Lower lobe of right lung (tissue), 2 donors: ENCODE results near the gene CNN3. TPM values are rescaled to one million over a fixed set of nuclear protein-coding genes. Genes with fewer than 3 reads are reported as not detected.

Experiments used
- ATAC-seq, 2 donors: fragments of 200-7000 bp; cut with Tn5 transposase; one replicate each; pipeline ENCODE4 v1.9.1; 2020 to 2022; ENCODE audit warnings: mild to moderate bottlenecking in 2 of 2, moderate library complexity in 2 of 2
- DNase-seq: peaks from one replicate; pipeline ENCODE4 v3.0.0-alpha.2; 2020
- H3K27ac ChIP-seq: fragments of 200-600 bp; one replicate; pipeline ENCODE4 v1.8.0; 2022
- H3K27me3 ChIP-seq: fragments of 200-600 bp; one replicate; pipeline ENCODE4 v1.8.0; 2022; ENCODE audit warnings: low read depth
- H3K36me3 ChIP-seq: fragments of 200-600 bp; one replicate; pipeline ENCODE4 v1.8.0; 2022; ENCODE audit warnings: mild to moderate bottlenecking
- H3K4me1 ChIP-seq: fragments of 200-600 bp; one replicate; pipeline ENCODE4 v1.8.0; 2022
- H3K4me3 ChIP-seq: fragments of 200-600 bp; one replicate; pipeline ENCODE4 v1.8.0; 2022; ENCODE audit warnings: mild to moderate bottlenecking
- H3K9me3 ChIP-seq: fragments of 200-600 bp; one replicate; pipeline ENCODE4 v1.8.0; 2022
- CTCF ChIP-seq: fragments of 200-600 bp; IDR thresholded peaks from one replicate; pipeline ENCODE4 v1.8.0; 2022; ENCODE audit warnings: antibody characterized with exemption, mild to moderate bottlenecking
- intact Hi-C: fragments of 100-400 bp; cut with DNase I; formaldehyde crosslinking; loops from one replicate; pipeline ENCODE4 v1.11.0; 2022
- total RNA-seq: library from RNA; stranded (reverse); fragmentation: NEBNext Ultra II Directional; extraction: Animal tissue kit (Norgen Biotek cat#: 25700); gene quantifications from one replicate; pipeline ENCODE4 v1.2.1, GENCODE V29; 2021
- donor health status: DM: no; HTN: yes; CAD: no; lungs with severe emphysema.

Gene CNN3
- total RNA-seq, 1 donor from 2014 or later = 151 TPM

GRCh38 chr1:94940738-94941137 lies 13.8 kb upstream of the CNN3 start:
- ATAC-seq (no peak), DNase-seq (no peak)
- Histone ChIP-seq H3K27ac (no peak overlapping the region), H3K27me3 (no peaks in the 10 kb centered on the region), H3K4me3 (no peak overlapping the region), H3K4me1 (no peaks in the 10 kb centered on the region), H3K36me3 (no peaks in the 10 kb centered on the region), H3K9me3 (no peaks in the 10 kb centered on the region)
- no peak for TF ChIP-seq CTCF
- intact Hi-C loops = no loop called here

GRCh38 chr1:94937820-94938219 lies 10.9 kb upstream of the CNN3 start:
- intact Hi-C loops = no loop called here
- no peak for ATAC-seq
- no peak overlapping the region for H3K27ac ChIP-seq
- no peaks in the 10 kb centered on the region for H3K9me3 ChIP-seq
- H3K27me3 ChIP-seq = no peaks in the 10 kb centered on the region
- DNase-seq = no peak
- H3K4me1 ChIP-seq = no peaks in the 10 kb centered on the region
- peaks cover 3% of the 10 kb centered on the region for H3K36me3 ChIP-seq
- no peak overlapping the region for H3K4me3 ChIP-seq
- no peak for TF ChIP-seq CTCF

- DNase-seq = no peak
- Histone ChIP-seq H3K4me1 (no peaks in the 10 kb centered on the region), H3K27ac (no peak overlapping the region), H3K36me3 (peaks cover 3% of the 10 kb centered on the region), H3K9me3 (no peaks in the 10 kb centered on the region), H3K27me3 (no peaks in the 10 kb centered on the region), H3K4me3 (no peak overlapping the region)
- peak in 1 of 2 donors; percentile 55 for ATAC-seq
- intact Hi-C loops = no loop called here
- TF ChIP-seq CTCF = no peak
Observed at GRCh38 chr1:94936861-94937620, 10.1 kb upstream of the CNN3 start.

- no peak for TF ChIP-seq CTCF
- no peak overlapping the region for H3K27ac ChIP-seq
- no peaks in the 10 kb centered on the region for H3K9me3 ChIP-seq
- intact Hi-C loops = no loop called here
- no peak for ATAC-seq
- DNase-seq = no peak
- H3K4me3 ChIP-seq = no peak overlapping the region
- H3K36me3 ChIP-seq = peaks cover 3% of the 10 kb centered on the region
- H3K27me3 ChIP-seq = no peaks in the 10 kb centered on the region
- peaks cover 9% of the 10 kb centered on the region for H3K4me1 ChIP-seq
Observed at GRCh38 chr1:94935476-94935875, 8.6 kb upstream of the CNN3 start.

GRCh38 chr1:94935034-94935433 lies 8.1 kb upstream of the CNN3 start:
- Histone ChIP-seq H3K36me3 (peaks cover 3% of the 10 kb centered on the region), H3K4me1 (peaks cover 13% of the 10 kb centered on the region), H3K9me3 (no peaks in the 10 kb centered on the region), H3K27me3 (no peaks in the 10 kb centered on the region), H3K4me3 (no peak overlapping the region), H3K27ac (no peak overlapping the region)
- ATAC-seq (no peak), DNase-seq (no peak)
- intact Hi-C loops = no loop called here
- TF ChIP-seq CTCF = no peak
